NCI-H446 (cell line): ENCODE measurements around the gene CACNA1C.

Experiments used
- DNase-seq, 2 experiments: peaks; one replicate each; lab custom pipeline; 2025; lab: John Stamatoyannopoulos, UW

CACNA1C gene

DNA sequence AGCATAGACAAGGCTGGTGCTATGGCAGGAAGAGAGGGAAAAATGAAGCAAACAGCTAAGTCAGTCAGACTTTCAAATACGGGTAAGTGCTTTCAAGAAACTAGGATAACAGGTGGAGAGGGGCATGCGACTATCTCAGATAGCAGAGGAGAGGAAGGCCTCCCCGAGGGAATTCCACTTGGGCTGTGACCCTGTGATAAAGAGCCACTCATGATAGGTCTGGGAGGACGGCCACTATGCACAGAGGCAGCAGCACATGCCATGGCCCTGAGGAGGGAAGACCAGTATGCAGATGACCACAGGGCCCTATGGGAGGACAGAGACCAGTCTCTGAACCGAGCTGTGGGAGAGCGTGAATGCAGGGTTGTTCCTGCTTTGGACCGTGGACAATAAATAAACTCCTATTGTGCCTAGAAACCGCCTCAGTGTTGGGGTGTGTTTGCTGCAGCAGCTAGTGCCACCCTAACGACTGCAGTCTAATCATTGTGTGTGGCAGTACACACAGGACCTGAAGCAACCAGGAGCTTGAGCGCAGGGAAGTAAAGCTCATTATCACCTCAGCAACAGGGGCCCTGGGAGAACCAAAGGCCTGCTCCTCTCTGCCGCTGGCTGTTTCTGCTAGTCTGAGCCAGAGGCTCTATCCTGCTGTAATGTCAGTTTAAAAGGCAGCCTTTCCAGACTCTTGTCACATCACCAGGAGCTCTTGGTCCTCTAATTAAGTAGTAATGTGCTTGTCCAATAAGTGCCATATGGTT, 119.1 kb downstream of the CACNA1C start:
- DNase-seq: peak in 1 of 2 experiments; percentile 48

DNA sequence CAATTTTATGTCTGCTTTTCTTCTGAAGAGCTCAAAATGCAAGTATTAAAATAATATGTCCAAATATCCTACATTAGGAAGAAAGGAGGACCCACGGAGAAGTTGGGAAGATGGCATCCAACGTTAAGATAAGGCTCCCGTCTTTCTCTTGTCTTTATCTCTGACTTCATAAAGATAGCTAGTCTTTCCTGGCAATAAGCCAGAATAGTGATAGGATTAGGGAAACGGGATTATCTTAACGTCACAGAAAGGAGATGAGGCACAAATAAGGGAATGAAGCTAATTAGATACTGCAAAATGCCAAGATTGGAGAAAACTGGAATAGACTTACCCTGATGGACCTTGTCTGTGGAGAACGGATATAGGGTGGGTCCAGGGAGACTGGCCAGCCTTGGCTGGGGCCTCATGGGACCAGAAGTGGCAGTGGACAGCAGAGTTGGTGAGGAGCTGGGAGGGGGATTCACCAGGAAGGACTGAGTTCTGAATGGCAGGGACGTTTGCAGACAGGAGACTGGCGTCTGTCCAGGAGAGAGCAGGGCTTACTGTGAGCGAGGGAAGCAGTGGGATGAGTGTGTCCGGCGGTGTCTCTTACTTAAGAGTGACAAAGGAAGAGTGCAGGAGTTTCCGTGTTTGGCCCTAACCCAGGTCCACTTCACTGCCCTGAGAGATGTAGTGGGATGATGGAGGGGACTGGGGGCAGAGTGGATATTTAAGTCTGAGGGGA, 119.9 kb downstream of the CACNA1C start:
- DNase-seq: peak in 1 of 2 experiments; percentile 37

DNA sequence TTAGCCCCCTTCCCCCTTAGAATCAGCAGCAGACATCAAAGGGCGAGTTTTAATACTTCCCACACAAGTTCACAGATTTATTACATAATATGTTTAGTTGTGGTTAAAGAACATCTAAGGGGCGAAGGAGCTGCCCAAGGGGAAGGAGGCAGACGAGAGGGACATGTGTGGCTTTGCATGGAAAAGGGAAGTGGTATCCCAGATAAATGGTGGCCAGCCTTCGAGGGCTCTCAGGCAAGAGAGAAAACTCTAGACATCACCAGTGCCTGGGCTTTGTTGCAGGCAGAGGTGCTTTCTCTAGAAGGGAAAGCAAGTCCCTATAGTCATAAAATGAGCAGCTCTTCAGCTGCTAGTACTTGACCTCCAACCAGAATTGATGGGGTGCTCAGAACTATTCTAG, 121.2 kb downstream of the CACNA1C start:
- DNase-seq: no peak

DNA sequence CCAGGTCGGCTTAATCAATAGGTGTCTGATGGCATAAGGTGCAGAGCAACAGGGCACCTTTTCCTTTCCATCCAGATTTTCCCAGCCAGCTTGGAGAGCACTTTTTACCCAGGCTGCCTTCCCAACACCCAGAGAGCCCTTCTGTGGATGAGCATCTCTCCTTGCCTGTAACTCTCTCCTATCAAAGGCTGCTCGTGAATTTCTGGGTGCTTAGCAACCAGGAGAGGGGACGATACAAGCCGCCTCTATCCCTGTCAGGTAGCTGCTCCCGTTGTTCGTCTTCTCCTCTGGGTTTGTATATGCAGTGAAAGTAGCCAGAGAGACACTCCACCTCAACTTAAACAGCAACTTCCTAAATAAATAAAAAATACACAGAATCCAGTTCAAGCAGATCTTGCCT, 124.2 kb downstream of the CACNA1C start:
- no peak for DNase-seq

DNA sequence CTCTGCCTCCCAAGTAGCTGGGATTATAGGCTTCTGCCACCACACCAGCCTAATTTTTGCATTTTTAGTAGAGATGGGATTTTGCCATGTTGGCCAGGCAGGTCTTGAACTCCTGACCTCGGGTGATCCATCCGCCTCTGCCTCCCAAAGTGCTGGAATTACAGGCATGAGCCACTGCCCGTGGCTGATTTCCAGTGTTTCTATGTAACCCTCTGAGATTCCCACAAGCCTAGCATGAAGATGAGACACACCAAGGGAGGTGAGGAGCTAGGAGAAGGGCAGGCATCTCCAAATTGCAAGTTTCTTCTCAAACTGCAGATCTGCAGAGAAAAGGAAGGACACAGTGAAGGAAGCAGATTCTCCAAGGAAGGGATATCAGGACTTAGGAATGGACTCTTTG, 125.0 kb downstream of the CACNA1C start:
- no peak for DNase-seq

DNA sequence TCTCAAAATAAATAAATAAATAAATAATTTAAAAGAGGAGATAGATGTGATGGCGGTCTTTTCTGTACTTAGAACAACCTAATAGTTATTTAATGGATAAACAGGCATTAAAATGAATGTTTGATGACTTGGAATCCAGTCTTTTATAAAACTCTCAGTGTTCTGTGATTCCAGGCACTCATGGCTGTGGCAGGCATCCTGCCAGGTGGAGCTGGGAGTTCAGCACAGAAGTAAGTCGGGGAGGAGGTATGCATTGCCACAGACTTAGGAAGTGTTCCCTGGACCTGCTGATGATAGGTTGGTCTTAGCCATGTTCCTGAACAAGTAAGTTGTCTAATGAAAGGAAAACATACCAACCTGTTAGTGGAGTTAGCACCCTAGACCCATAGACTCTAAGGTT, 126.3 kb downstream of the CACNA1C start:
- DNase-seq: no peak

DNA sequence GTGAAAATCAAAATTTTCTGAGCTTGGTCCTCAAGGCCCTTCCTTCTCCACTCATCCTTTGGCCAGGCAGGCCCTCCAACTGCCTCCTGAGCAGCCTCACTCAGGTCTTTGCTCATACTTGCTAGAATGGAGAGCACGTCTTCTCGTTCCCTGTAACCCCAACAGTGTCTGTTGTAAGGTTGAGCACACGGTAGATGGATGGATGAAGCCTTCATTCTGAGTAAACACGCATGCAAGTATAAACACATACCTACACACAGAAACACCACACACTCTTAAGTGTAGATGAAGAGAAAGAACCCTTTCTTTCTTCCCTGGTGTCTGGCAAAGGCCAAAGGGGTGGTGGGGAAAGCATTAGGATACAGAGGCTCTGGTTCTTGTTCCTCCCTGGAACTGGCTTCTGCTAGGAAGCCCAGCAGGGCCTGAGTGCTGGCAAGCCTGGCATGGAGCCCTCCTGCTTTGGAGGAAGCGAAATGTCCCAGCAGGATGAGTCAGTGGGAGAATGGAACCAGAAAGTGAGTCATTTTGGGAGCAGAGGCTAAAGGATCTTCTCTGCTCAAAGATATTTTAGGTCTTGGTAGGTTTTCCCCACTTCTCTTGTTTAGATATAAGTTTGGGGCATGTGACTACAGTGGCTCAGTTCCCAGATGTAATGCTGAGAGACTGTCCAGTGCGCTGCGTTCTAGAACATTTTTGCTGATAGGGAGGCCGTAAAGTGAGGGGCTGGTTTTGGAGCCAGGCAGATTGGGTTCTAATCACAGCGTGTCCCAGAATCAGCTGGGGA, 127.4 kb downstream of the CACNA1C start:
- peak; percentile 78 to 90 for DNase-seq

DNA sequence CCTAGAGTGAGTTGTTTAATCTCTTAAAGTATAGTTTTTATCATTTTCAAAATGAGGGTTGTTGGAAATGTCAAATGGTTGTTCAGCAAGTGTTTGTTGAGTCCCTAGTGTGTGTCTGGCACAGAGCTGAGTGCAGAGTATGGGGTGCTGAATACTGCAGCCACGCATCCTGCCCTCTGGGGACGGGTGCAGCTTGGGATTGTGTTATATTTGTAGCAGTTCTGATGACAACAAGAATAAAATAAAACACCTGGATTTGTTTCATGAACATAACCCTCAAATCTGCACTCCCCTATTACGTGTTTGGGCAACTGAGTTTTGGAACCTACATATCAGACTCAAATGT, 127.9 kb downstream of the CACNA1C start:
- DNase-seq: no peak

DNA sequence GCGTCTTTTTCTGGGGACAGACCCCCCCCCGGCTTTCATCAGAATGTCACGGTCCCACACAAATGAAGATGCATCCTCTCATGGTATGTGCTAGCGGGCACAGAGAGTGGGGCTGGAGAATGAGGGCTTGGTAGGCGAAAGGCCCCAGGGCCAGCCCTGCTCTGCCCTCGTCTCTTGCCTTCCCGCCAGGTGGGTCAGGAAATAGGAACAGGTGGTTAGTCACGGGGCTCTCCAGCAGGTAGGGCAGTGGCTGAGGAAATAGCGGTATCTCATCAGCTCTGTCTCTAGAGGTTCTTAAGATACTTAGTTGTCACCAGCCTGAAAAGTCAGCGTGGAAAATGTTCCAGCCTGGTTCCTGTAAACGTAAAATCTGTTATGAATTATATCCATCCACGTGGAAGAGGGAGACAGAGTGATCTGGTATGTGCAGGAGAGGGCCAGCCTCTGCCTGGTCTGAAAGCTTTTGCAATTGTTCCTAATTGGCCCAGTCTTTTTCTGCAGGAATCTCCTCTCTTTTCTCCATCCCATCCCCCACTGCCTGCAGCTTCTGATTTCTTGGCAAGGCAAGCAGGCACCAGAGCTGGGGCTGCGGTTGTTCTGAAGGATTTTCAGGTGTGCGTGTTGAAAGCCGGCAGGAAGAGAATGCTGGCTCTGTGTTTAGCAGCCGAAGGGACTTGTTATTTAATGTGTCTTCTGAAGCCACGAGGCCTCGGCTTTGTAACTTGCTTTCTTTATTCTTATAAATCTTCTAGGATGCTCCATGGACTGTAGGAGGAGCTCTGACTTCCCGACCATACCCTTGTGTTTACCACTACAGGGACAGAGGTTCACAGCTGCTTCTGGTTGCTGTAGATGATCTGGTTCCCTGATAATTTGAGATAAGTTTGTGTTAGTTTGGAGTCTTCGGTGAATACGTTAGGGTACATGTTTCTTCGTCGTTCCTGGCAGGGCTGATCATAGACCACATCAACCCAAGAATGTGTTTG, 131.1 kb downstream of the CACNA1C start:
- peak in 1 of 2 experiments; percentile 22 for DNase-seq

DNA sequence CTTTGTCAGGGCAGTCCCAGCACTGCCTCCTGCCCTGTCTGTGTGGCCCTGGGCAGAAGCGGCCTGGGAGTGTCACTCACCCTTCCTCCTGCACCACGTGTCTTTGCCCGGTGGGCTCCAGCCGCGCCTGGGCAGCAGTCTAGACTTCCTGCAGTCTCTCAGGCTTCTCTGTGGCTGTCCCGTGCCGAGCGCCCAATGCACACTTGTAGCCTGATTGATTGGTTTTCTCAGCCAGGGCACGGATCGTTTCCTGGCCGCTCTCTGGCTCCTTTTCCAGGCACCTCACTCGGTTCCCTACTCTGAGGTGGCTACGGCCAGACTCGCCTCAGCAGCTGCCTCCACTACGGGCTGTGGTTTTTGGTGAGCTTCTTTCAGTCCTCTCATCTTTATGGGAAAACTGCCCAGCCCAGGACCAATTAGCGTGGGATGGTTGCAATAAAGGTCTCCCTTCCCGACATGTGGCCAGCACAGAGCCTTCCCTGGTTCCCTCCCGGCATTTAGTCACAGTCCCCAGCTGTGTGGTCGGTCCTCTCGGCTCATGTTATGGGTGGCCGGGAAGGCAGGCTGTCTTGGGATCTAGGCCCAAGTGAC, 133.1 kb downstream of the CACNA1C start:
- DNase-seq: no peak

DNA sequence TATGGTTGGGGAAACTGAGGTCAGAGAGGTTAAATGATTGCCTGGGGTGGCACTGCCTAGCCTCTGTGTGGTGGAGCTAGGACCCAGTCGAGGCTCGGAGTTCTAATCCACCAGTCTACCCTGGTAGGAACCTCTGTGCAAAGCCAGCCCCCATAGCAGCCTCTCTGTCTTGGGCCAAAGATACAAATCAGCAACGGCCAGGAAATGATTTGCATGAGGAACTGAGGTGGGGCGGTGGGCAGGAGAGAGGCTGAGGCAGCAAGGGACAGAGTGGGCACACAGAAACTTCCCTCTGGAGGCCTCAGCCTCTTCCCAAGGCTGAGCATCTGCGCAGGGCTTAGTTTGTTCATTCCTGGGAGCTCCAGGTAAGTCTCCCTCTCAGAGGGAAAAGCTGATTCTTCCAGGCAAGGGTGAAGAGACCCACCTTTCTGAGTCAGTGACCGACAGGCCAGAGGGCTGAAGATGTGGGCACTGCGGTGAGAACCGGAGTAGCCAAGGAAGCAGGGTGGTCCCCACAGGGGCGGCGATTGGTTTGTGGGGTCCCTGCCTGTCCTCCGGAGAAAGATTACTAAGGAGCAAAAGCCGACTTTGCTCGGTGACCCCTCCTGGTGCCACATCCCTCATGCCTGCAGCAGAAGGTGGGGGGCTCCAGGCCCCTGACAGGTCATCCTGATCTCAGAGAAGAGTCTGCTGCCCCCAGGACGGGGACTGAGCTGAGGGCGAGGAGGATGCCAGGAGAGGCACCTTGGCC, 134.6 kb downstream of the CACNA1C start:
- DNase-seq: no peak

DNA sequence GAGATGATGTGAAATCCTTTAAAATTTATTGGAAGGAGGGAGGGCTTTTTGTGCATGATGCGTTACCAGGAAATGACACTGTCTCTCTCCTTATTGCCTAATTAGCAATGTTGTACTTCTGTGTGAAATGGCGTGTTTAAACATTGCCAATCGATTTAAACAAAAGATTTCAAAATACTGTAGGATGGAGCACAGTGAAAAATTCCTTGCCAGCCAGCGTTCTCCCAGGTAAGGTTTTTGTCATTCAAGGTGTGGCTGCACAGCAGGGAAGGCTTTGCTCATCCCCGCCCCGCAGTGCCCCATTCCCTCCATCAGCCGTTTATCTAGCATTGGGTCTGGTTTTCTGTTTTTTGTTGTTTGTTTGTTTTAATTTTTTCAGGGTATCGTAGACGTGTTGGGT, 137.3 kb downstream of the CACNA1C start:
- no peak for DNase-seq

DNA sequence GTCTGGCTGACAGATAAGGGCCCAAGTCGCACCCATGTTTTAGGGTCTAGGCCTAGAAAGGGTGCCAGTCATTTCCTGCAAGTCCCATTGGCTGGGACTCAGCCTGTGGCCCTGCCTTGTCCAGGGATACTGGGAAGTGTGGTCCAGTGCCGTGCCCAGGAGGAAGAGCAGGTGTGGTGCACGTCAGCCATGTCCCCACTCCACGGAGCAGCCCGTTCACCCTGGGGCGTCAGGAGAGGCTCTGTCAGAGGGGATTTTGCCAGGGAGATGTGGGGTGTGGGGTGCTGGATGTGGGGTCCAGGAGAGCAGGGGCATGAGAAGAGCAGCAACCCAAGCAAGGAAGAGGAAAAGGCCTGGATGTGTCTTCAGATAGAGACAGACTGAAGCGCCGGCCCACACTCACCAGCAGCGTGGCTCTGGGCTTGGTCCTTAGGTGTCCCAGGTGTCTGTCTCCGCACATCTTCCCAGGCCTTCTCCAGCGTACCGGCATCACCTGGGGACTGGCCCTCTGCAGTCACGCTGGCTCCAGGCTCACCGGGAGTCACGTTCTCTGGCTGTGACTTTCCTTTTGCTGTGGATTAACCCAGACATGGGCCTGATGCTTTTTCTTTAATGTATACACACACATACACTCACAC, 138.2 kb downstream of the CACNA1C start:
- no peak for DNase-seq

DNA sequence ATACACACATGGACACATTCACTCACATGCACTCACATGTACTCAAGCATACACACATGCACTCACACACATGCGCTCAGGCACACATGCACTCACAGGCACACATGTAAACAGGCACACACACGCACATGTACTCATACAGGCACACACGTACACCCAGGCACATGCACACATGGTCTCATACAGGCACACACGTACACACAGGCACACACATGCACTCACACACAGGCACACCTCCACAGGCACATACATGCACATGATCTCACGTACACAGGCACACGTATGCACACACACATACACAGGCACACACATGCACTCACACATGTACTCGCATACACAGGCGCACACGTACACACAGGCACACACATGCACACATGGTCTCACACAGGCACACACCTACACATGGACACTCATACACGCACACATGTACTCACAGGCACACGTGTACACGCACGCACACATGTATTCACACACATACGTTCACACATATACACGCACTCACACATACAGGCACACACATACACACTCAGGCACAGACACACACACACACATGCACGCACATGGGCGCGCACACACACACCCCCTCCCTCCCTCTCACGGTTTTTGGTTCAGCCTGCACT, 138.9 kb downstream of the CACNA1C start:
- DNase-seq: no peak

DNA sequence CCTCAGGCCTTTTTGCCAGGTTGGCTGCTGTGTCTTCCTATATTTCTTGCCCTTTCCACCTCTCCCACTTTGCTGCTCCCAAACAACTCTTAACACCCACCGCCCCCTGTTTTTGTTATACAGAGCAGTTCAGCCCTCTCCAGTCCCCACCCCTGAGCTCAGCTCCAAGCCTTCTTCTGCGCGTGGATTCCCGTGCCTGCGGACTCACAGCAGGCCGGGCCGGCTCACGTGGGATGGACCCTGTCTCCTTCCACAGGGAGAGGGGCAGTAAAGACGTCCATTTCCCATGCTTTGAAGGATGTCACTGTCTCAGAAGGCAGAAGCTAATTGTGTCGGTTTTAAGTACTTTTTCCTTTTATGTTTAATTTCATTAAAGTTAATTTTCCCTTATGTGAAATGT, 139.4 kb downstream of the CACNA1C start:
- no peak for DNase-seq

DNA sequence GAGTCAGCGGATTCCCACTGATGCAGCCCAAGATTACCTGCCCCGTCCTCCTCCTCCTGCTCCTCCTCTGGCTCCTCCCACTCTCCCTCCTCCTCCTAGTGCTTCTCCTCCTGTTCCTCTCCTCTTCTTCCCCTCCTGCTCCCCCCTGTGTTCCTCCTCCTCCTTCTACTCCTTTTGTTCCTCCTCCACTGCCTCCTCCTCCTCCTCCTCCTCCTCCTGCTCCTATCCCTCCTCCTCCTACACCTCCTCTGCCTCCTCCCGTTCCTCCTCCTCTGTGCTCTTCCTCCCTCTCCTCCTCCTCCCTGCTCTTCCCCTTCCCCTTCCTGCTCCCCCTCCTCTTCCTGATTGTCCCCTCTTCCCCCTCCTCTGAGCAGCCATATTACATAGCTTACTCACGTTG, 141.3 kb downstream of the CACNA1C start:
- no peak for DNase-seq

DNA sequence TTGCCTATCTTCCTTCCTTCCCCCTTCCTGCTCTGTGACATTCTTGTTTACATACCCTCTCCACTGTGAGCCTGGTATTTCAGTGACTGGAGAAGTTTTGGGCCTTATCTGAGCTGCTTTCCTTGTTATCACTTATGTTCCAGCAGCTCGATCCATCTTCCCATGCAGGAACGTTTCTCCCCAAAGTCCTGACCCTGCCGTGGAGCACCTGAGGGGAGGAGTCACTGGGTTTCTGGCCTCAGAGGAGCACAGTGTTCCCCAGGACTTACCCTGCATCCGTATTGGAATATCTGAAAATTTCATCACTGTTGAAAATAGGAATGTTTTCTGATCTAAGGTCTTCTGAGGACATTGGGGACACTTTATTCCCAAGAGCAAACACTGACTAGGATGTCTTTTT, 141.8 kb downstream of the CACNA1C start:
- DNase-seq: no peak

DNA sequence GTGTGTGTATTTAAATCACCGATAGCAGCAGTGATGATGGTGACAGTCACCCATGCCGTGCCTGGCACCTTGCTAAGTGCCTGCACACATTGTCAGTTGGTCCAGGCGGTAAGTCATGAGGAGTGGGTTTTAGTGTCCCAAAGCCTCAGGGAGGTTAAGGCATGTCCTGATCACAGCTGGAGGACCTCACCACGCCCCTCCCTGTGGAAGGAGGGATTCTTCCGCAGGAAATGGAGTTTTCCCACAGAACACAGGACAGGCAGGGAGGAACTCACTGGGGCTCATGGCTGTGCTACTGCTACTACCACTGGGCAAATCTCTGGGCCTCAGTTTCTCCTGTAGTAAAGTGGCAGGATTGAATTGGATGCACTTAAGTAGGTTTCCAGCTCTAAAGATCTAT, 142.3 kb downstream of the CACNA1C start:
- no peak for DNase-seq

DNA sequence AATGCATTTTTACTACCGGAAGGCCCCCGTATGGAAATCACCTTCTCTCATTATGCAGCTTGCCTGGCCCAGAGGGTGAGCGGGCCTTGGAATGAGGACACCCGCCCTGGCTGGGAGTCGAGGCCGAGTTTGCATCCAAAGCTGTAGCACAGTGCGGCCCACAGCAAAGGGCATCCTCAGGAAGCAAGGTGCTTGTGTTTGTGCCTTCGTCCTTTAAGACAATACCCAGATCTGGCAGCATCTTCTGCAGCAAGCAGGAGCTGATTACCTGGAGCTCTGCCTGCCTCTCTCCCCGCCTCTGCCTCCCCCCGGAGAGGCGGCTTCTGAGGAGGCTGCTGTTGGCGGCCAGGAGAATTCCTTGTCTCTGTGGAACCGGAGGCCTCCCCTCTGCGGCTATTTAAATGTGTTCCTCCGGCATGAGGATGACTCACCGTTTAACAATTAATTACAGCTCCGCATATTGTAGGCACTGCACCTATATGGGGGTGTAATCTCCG, 145.3 kb downstream of the CACNA1C start:
- no peak for DNase-seq
